MM.1S (cell line): ENCODE measurements around the gene PAH.

Source experiments
- DNase-seq: peaks from one replicate; pipeline ENCODE4 v3.0.0-alpha.2; 2015
- H2AFZ ChIP-seq: fragments of 300-600 bp; sonication (generic); 2 replicates; pipeline ENCODE4 v1.6.0; 2016; ENCODE audit warnings: antibody characterized with exemption, low read length
- H3F3A ChIP-seq: fragments of 300-600 bp; sonication (generic); 2 replicates; pipeline ENCODE4 v1.6.1; 2016; ENCODE audit warnings: mild to moderate bottlenecking, antibody characterized with exemption, low read length, moderate library complexity, mixed read lengths; ENCODE audit not compliant: insufficient read depth
- H3K27ac ChIP-seq: fragments of 300-600 bp; sonication (generic); 2 replicates; pipeline ENCODE4 v1.5.1; 2016; ENCODE audit warnings: mild to moderate bottlenecking, low read length
- H3K27me3 ChIP-seq: fragments of 300-600 bp; sonication (generic); replicated peaks from 2 replicates; pipeline ENCODE4 v1.6.0; 2016; ENCODE audit warnings: low read length; ENCODE audit not compliant: insufficient read depth
- H3K36me3 ChIP-seq: fragments of 300-600 bp; sonication (generic); replicated peaks from 2 replicates; pipeline ENCODE4 v1.6.1; 2016; ENCODE audit warnings: mild to moderate bottlenecking, low read length, mixed read lengths; ENCODE audit not compliant: insufficient read depth
- H3K4me1 ChIP-seq: fragments of 300-600 bp; sonication (generic); 2 replicates; pipeline ENCODE4 v1.6.1; 2016; ENCODE audit warnings: low read length, mixed read lengths
- H3K4me2 ChIP-seq: fragments of 300-600 bp; sonication (generic); 2 replicates; pipeline ENCODE4 v1.6.0; 2016; ENCODE audit warnings: low read depth, low read length
- H3K4me3 ChIP-seq: fragments of 300-600 bp; sonication (generic); 2 replicates; pipeline ENCODE4 v1.5.1; 2016; ENCODE audit warnings: low read length, mixed read lengths
- H3K79me2 ChIP-seq: fragments of 300-600 bp; sonication (generic); 2 replicates; pipeline ENCODE4 v1.6.1; 2016; ENCODE audit warnings: mixed run types, low read length, mixed read lengths
- H3K9ac ChIP-seq: fragments of 300-600 bp; sonication (generic); 2 replicates; pipeline ENCODE4 v1.6.1; 2016; ENCODE audit warnings: low read length, mixed read lengths
- H3K9me2 ChIP-seq: fragments of 300-600 bp; sonication (generic); replicated peaks from 2 replicates; pipeline ENCODE4 v1.6.1; 2016; ENCODE audit warnings: mild to moderate bottlenecking, low read length, mixed read lengths; ENCODE audit not compliant: insufficient read depth
- H3K9me3 ChIP-seq: fragments of 300-600 bp; sonication (generic); replicated peaks from 2 replicates; pipeline ENCODE4 v1.6.1; 2016; ENCODE audit warnings: mild to moderate bottlenecking, low read length, mixed read lengths; ENCODE audit not compliant: insufficient read depth
- H4K20me1 ChIP-seq: fragments of 300-600 bp; sonication (generic); 2 replicates; pipeline ENCODE4 v1.6.1; 2016; ENCODE audit warnings: mild to moderate bottlenecking, low read length, moderate library complexity, mixed read lengths; ENCODE audit not compliant: insufficient read depth
- EZH2 ChIP-seq: fragments of 300-600 bp; sonication (generic); optimal IDR thresholded peaks from 2 replicates; pipeline ENCODE3; 2017; ENCODE audit warnings: low read depth, mild to moderate bottlenecking, antibody characterized with exemption, low read length, mixed read lengths
- EZH2phosphoT487 ChIP-seq: fragments of 300-600 bp; sonication (generic); IDR thresholded peaks from 2 replicates; pipeline ENCODE4 v1.6.1; 2018; ENCODE audit warnings: antibody characterized with exemption, low read length
- TF ChIP-seq, protein P1 (sequence below): fragments of 300-600 bp; sonication (generic); IDR thresholded peaks from 2 replicates; pipeline ENCODE4 v1.5.1; 2016; ENCODE audit warnings: antibody characterized with exemption, low read length, mixed read lengths

Gene PAH

DNA sequence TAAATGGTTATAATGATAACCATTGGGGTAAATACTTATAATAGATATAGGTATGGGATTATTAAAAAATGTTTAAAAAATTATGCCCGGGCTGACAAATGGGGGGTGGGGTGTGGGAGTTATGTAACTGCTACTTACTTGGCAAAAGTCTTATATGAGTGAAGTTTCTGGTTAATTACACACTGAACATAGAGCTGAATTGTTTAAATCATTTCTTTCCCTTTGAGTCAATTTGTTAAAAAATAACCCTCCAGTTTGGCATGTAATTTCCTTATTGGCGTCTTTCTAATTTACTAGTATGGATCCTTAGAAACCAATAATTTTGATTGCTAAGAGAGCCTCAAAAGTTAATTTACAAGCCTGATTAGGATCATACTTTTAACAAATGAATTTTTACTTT lies 16.7 kb downstream of the PAH start:
- no peaks in the 10 kb centered on the region for H3K79me2 ChIP-seq
- no peak overlapping the region for H3K4me3 ChIP-seq
- no peaks in the 10 kb centered on the region for H3F3A ChIP-seq
- no peak for DNase-seq
- no peak overlapping the region for H3K9ac ChIP-seq
- no peaks in the 10 kb centered on the region for H3K27me3 ChIP-seq
- H4K20me1 ChIP-seq: no peaks in the 10 kb centered on the region
- no peaks in the 10 kb centered on the region for H3K9me2 ChIP-seq
- H3K27ac ChIP-seq: no peak overlapping the region
- no peaks in the 10 kb centered on the region for H3K36me3 ChIP-seq
- H3K4me1 ChIP-seq: no peaks in the 10 kb centered on the region
- TF ChIP-seq, protein P1, sequence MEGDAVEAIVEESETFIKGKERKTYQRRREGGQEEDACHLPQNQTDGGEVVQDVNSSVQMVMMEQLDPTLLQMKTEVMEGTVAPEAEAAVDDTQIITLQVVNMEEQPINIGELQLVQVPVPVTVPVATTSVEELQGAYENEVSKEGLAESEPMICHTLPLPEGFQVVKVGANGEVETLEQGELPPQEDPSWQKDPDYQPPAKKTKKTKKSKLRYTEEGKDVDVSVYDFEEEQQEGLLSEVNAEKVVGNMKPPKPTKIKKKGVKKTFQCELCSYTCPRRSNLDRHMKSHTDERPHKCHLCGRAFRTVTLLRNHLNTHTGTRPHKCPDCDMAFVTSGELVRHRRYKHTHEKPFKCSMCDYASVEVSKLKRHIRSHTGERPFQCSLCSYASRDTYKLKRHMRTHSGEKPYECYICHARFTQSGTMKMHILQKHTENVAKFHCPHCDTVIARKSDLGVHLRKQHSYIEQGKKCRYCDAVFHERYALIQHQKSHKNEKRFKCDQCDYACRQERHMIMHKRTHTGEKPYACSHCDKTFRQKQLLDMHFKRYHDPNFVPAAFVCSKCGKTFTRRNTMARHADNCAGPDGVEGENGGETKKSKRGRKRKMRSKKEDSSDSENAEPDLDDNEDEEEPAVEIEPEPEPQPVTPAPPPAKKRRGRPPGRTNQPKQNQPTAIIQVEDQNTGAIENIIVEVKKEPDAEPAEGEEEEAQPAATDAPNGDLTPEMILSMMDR: no peak
- no peak for TF ChIP-seq EZH2
- no peak for TF ChIP-seq EZH2phosphoT487
- H2AFZ ChIP-seq: no peak overlapping the region
- H3K9me3 ChIP-seq: no peaks in the 10 kb centered on the region
- H3K4me2 ChIP-seq: no peak overlapping the region

DNA sequence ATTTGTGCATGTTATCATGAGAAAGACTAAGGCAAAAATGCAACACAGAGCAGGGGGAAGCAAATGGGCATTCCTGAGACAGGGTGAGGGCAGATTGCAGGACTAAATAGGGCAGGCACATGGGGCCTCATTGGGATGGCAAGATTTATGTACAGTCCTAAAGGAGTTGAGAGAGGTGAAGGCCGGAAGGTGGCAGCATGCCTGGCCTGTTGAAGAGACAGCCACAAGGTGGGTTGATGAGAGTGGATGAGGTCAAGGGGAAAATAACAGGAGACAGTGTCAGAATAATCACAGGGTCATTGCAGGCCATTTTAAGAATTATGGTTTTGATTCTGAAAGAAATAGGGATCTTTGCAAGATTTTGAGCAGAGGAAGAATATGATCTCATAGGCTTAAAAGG lies 21.0 kb downstream of the PAH start:
- Histone ChIP-seq H3K9me2 (no peaks in the 10 kb centered on the region), H3K79me2 (no peaks in the 10 kb centered on the region), H3K27me3 (no peaks in the 10 kb centered on the region), H3K4me2 (no peak overlapping the region), H4K20me1 (no peaks in the 10 kb centered on the region), H3K36me3 (no peaks in the 10 kb centered on the region), H3K4me1 (no peaks in the 10 kb centered on the region), H3K9me3 (no peaks in the 10 kb centered on the region), H3K9ac (no peak overlapping the region), H2AFZ (no peak overlapping the region), H3F3A (no peaks in the 10 kb centered on the region), H3K27ac (no peak overlapping the region), H3K4me3 (no peak overlapping the region)
- TF ChIP-seq EZH2: no peak
- TF ChIP-seq, protein P1: no peak
- no peak for TF ChIP-seq EZH2phosphoT487
- DNase-seq: no peak

DNA sequence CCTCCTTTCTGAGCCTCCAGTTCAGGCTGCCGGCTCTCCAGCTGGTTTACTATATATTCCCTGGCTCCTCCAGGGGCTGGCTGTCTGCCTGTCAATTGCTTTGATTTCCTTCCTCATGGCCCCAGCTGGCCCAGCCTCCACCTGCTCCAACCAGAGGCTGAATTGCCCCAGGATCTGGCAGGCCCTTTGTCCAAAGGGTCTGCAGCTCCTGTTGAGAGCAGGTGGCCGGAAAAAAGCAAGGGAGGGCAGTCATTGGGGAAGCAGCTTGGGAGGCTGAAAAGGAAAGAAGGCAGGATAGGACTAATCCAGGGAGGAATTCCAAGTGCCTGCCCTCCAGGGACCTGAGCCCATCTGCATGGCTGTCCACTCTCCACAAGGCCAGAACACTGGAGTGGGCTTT lies 25.3 kb downstream of the PAH start:
- TF ChIP-seq EZH2phosphoT487 (no peak), EZH2 (no peak)
- no peaks in the 10 kb centered on the region for H4K20me1 ChIP-seq
- H3K79me2 ChIP-seq: no peaks in the 10 kb centered on the region
- H3K9ac ChIP-seq: no peak overlapping the region
- no peaks in the 10 kb centered on the region for H3K9me2 ChIP-seq
- no peaks in the 10 kb centered on the region for H3F3A ChIP-seq
- no peaks in the 10 kb centered on the region for H3K4me1 ChIP-seq
- no peak overlapping the region for H3K4me2 ChIP-seq
- no peak for DNase-seq
- no peak overlapping the region for H3K4me3 ChIP-seq
- no peaks in the 10 kb centered on the region for H3K27me3 ChIP-seq
- H3K9me3 ChIP-seq: no peaks in the 10 kb centered on the region
- no peaks in the 10 kb centered on the region for H3K36me3 ChIP-seq
- no peak overlapping the region for H2AFZ ChIP-seq
- no peak overlapping the region for H3K27ac ChIP-seq

DNA sequence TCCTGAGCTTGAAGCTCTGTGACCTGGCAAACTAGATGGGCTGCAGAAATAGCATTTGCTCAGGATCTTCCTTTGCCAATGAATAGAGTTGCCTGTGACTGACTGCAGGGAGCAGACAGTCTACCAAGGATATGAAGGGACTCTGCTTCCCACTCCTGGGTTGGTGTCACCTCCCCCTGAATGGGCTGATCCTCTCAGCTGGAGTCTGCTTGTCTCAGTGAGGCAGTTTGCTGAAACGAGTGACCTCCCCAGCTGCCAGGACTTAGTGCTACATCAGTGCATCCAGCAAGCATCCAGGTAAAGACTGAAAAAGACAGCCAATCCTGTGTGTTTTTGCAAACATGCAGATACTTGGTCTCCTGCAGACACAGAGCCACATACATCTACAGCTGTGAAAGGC lies 28.5 kb downstream of the PAH start:
- no peak overlapping the region for H3K27ac ChIP-seq
- H3K9me3 ChIP-seq: no peaks in the 10 kb centered on the region
- H3F3A ChIP-seq: no peaks in the 10 kb centered on the region
- no peaks in the 10 kb centered on the region for H3K9me2 ChIP-seq
- DNase-seq: no peak
- H3K27me3 ChIP-seq: no peaks in the 10 kb centered on the region
- TF ChIP-seq EZH2phosphoT487 (no peak), EZH2 (no peak)
- TF ChIP-seq, protein P1: no peak
- no peak overlapping the region for H2AFZ ChIP-seq
- no peaks in the 10 kb centered on the region for H4K20me1 ChIP-seq
- H3K9ac ChIP-seq: no peak overlapping the region
- no peak overlapping the region for H3K4me2 ChIP-seq
- no peak overlapping the region for H3K4me3 ChIP-seq
- no peaks in the 10 kb centered on the region for H3K36me3 ChIP-seq
- H3K79me2 ChIP-seq: no peaks in the 10 kb centered on the region
- no peaks in the 10 kb centered on the region for H3K4me1 ChIP-seq
